H9 (cell line): ENCODE results near the gene CASP10. TPM values are rescaled to one million over a fixed set of nuclear protein-coding genes. Genes with fewer than 3 reads are reported as not detected.

Experiments
- DNase-seq: peaks from one replicate; pipeline ENCODE4 v3.0.0-alpha.2; 2017
- H2AFZ ChIP-seq: one replicate; pipeline ENCODE4 v1.6.1; 2013; ENCODE audit warnings: mild to moderate bottlenecking, low read length, control low read depth, moderate library complexity
- H2AK5ac ChIP-seq: 2 replicates; pipeline ENCODE4 v1.6.1; 2013; ENCODE audit warnings: low read length, control low read depth, mixed read lengths; ENCODE audit not compliant: insufficient read length
- H2BK120ac ChIP-seq: one replicate; pipeline ENCODE4 v1.6.1; 2013; ENCODE audit warnings: low read depth, mild to moderate bottlenecking, low read length, control low read depth, inconsistent platforms; ENCODE audit not compliant: poor library complexity, severe bottlenecking
- H2BK12ac ChIP-seq: 2 replicates; pipeline ENCODE4 v1.6.1; 2013; ENCODE audit warnings: low read length, control low read depth, mixed read lengths, low read depth; ENCODE audit not compliant: insufficient read length
- H2BK15ac ChIP-seq: 2 replicates; pipeline ENCODE4 v1.6.1; 2013; ENCODE audit warnings: low read depth, low read length, control low read depth
- H2BK20ac ChIP-seq: one replicate; pipeline ENCODE4 v1.6.1; 2013; ENCODE audit warnings: low read depth, mild to moderate bottlenecking, low read length, control low read depth, inconsistent platforms; ENCODE audit not compliant: poor library complexity, severe bottlenecking
- H2BK5ac ChIP-seq: 2 replicates; pipeline ENCODE4 v1.6.1; 2013; ENCODE audit warnings: low read length, control low read depth, mixed read lengths; ENCODE audit not compliant: insufficient read length
- H3K14ac ChIP-seq: 2 replicates; pipeline ENCODE4 v1.6.1; 2013; ENCODE audit warnings: low read length, control low read depth; ENCODE audit not compliant: insufficient read depth
- H3K18ac ChIP-seq: 2 replicates; pipeline ENCODE4 v1.6.1; 2013; ENCODE audit warnings: low read depth, mild to moderate bottlenecking, mixed read lengths, low read length, control low read depth; ENCODE audit not compliant: insufficient read length
- H3K23ac ChIP-seq: 2 replicates; pipeline ENCODE4 v1.6.1; 2013; ENCODE audit warnings: low read length, control low read depth, mixed read lengths, low read depth; ENCODE audit not compliant: insufficient read length
- H3K23me2 ChIP-seq: 2 replicates; pipeline ENCODE4 v1.6.1; 2013; ENCODE audit warnings: low read depth, mild to moderate bottlenecking, mixed read lengths, low read length, control low read depth; ENCODE audit not compliant: insufficient read length, poor library complexity, severe bottlenecking
- H3K27ac ChIP-seq: 2 replicates; pipeline ENCODE4 v1.5.1; 2013; ENCODE audit warnings: low read length, control low read depth, mixed read lengths, low read depth; ENCODE audit not compliant: insufficient read length
- H3K27me3 ChIP-seq: 2 replicates; pipeline ENCODE4 v1.6.1; 2013; ENCODE audit warnings: low read length, control low read depth, inconsistent platforms; ENCODE audit not compliant: insufficient read depth
- H3K4ac ChIP-seq: 2 replicates; pipeline ENCODE4 v1.6.1; 2013; ENCODE audit warnings: low read depth, mild to moderate bottlenecking, control low read depth, inconsistent platforms, low read length, moderate library complexity
- H3K4me1 ChIP-seq: 2 replicates; pipeline ENCODE4 v1.6.1; 2013; ENCODE audit warnings: low read length, control low read depth, inconsistent platforms; ENCODE audit not compliant: insufficient read depth
- H3K4me2 ChIP-seq: 2 replicates; pipeline ENCODE4 v1.6.1; 2013; ENCODE audit warnings: low read length, control low read depth, mixed read lengths; ENCODE audit not compliant: insufficient read length, insufficient read depth
- H3K56ac ChIP-seq: 2 replicates; pipeline ENCODE4 v1.6.1; 2013; ENCODE audit warnings: low read depth, mild to moderate bottlenecking, mixed read lengths, low read length, control low read depth; ENCODE audit not compliant: insufficient read length
- H3K79me1 ChIP-seq: 2 replicates; pipeline ENCODE4 v1.6.1; 2013; ENCODE audit warnings: low read depth, mild to moderate bottlenecking, moderate library complexity, low read length, control low read depth, inconsistent platforms; ENCODE audit not compliant: insufficient read depth, poor library complexity, severe bottlenecking
- H3K79me2 ChIP-seq: 2 replicates; pipeline ENCODE4 v1.6.1; 2013; ENCODE audit warnings: low read length, control low read depth, inconsistent platforms; ENCODE audit not compliant: insufficient read depth
- H3K9ac ChIP-seq: 2 replicates; pipeline ENCODE4 v1.6.1; 2013; ENCODE audit warnings: low read length, control low read depth, mixed read lengths; ENCODE audit not compliant: insufficient read length; ENCODE audit errors: extremely low read depth
- H3K9me3 ChIP-seq: one replicate; pipeline ENCODE4 v1.6.1; 2013; ENCODE audit warnings: low read depth, low read length, inconsistent platforms; ENCODE audit not compliant: control insufficient read depth
- H3T11ph ChIP-seq: one replicate; pipeline ENCODE4 v1.6.1; 2013; ENCODE audit warnings: mild to moderate bottlenecking, low read length, control low read depth, inconsistent platforms
- H4K20me1 ChIP-seq: one replicate; pipeline ENCODE4 v1.6.1; 2013; ENCODE audit not compliant: control insufficient read depth, insufficient read length, insufficient read depth
- H4K5ac ChIP-seq: 2 replicates; pipeline ENCODE4 v1.6.1; 2013; ENCODE audit warnings: low read depth, mild to moderate bottlenecking, mixed read lengths, low read length, control low read depth; ENCODE audit not compliant: insufficient read length
- H4K8ac ChIP-seq: replicated peaks from 2 replicates; pipeline ENCODE4 v1.6.1; 2013; ENCODE audit warnings: low read length, control low read depth, mixed read lengths, low read depth; ENCODE audit not compliant: insufficient read length
- H4K91ac ChIP-seq: 2 replicates; pipeline ENCODE4 v1.6.1; 2013; ENCODE audit warnings: low read depth, mild to moderate bottlenecking, moderate library complexity, mixed read lengths, low read length, control low read depth; ENCODE audit not compliant: insufficient read length
- H3K27ac Mint-ChIP-seq, 3 experiments: 2 replicates in 2 of 3; 3 replicates in 1 of 3; pipeline ENCODE4 v1.8.0; 2020 to 2021; ENCODE audit warnings: mixed read lengths in 3 of 3, mild to moderate bottlenecking in 1 of 3, moderate library complexity in 1 of 3
- H3K27me3 Mint-ChIP-seq: 2 replicates; pipeline ENCODE4 v1.8.0; 2021; ENCODE audit warnings: low read depth, mild to moderate bottlenecking, moderate library complexity, mixed read lengths
- H3K36me3 Mint-ChIP-seq, 3 experiments: 2 replicates in 2 of 3; 3 replicates in 1 of 3; pipeline ENCODE4 v1.8.0; 2020 to 2021; ENCODE audit warnings: low read depth in 3 of 3, mixed read lengths in 3 of 3; ENCODE audit not compliant: insufficient read depth in 1 of 3
- H3K4me1 Mint-ChIP-seq, 2 experiments: 2 replicates each; pipeline ENCODE4 v1.8.0; 2020; ENCODE audit warnings: mixed read lengths in 2 of 2
- H3K4me3 Mint-ChIP-seq, 2 experiments: 2 replicates in 1 of 2; 3 replicates in 1 of 2; pipeline ENCODE4 v1.8.0; 2020 to 2021; ENCODE audit warnings: mild to moderate bottlenecking in 2 of 2, mixed read lengths in 2 of 2, moderate library complexity in 1 of 2
- H3K9me3 Mint-ChIP-seq, 2 experiments: 2 replicates in 1 of 2; 3 replicates in 1 of 2; pipeline ENCODE4 v1.8.0; 2020; ENCODE audit warnings: mild to moderate bottlenecking in 2 of 2, mixed read lengths in 2 of 2, moderate library complexity in 1 of 2
- CTCF ChIP-seq: fragments of 200-600 bp; sonication (generic); conservative IDR thresholded peaks from 3 replicates; pipeline ENCODE4 v1.8.0; 2021; ENCODE audit warnings: antibody characterized with exemption, mild to moderate bottlenecking
- WGBS: extraction: QIAGEN DNeasy Blood & Tissue Kit; methylation state at CpG from one replicate; pipeline ENCODE4 v1.1.7; 2013; ENCODE audit warnings: missing lambda C conversion rate, low lambda C conversion rate, mixed read lengths; ENCODE audit not compliant: insufficient read length; ENCODE audit errors: extremely low coverage; 5-methylcytosine and 5-hydroxymethylcytosine counted together
- total RNA-seq: library from RNA; stranded (reverse); gene quantifications from 2 replicates; pipeline ENCODE4 v1.2.1, GENCODE V29; 2021

The CASP10 gene
- total RNA-seq, 1 experiment from 2014 or later: 2.7 TPM

GRCh38 chr2:201176081-201176481 lies 6.9 kb upstream of the CASP10 start:
- Histone ChIP-seq H3T11ph (no peak overlapping the region), H3K4me2 (no peak overlapping the region), H2BK12ac (no peak overlapping the region), H3K23ac (no peak overlapping the region), H3K9ac (no peak overlapping the region), H3K79me1 (no peaks in the 10 kb centered on the region), H2BK5ac (no peak overlapping the region), H4K8ac (no peak overlapping the region), H3K18ac (no peak overlapping the region), H3K79me2 (no peaks in the 10 kb centered on the region), H4K5ac (no peak overlapping the region), H3K9me3 (peaks cover 9% of the 10 kb centered on the region), H2BK120ac (no peak overlapping the region), H3K27ac (no peak overlapping the region), H3K4ac (no peak overlapping the region), H4K91ac (no peak overlapping the region), H2BK15ac (no peak overlapping the region), H3K56ac (no peak overlapping the region), H2AFZ (no peak overlapping the region), H4K20me1 (no peaks in the 10 kb centered on the region), H2BK20ac (no peak overlapping the region), H3K27me3 (no peaks in the 10 kb centered on the region), H2AK5ac (no peak overlapping the region), H3K14ac (no peak overlapping the region), H3K23me2 (no peaks in the 10 kb centered on the region), H3K4me1 (peaks cover 4% of the 10 kb centered on the region; the same call in 1 of the 2 replicates)
- Mint-ChIP-seq H3K27ac (no peak overlapping the region; a peak in 1 of 7 replicates), H3K4me3 (no peak overlapping the region), H3K9me3 (peaks cover 23 to 25% of the 10 kb centered on the region in 2 experiments), H3K36me3 (peaks cover 2 to 7% (median 4%) of the 10 kb centered on the region in 3 experiments; a peak in 6 of 7 replicates), H3K27me3 (no peaks in the 10 kb centered on the region; the same call in 1 of the 2 replicates), H3K4me1 (peaks cover 13 to 16% of the 10 kb centered on the region in 2 experiments)
- TF ChIP-seq CTCF: no peak
- DNase-seq: no peak
- no CpG with 5 or more reads among the region's 6 CpGs for WGBS
